Rectal smooth muscle tissue (tissue), 1 donor: ENCODE data around the gene KCTD2.
A peak's percentile ranks its signal among the peaks of the same experiment; 100 is the strongest.
"Not testable (repeated sequence)": the region's sequence is repeated elsewhere in the genome, so short reads cannot be mapped to it uniquely, and the experiment has no call there.

Source experiments
- H3K27ac ChIP-seq: one replicate; pipeline ENCODE4 v1.7.0; 2013; ENCODE audit warnings: low read depth, low read length, inconsistent platforms
- H3K27me3 ChIP-seq: one replicate; pipeline ENCODE4 v1.7.0; 2013; ENCODE audit warnings: low read length; ENCODE audit not compliant: control insufficient read depth, insufficient read depth
- H3K36me3 ChIP-seq: one replicate; pipeline ENCODE4 v1.7.0; 2013; ENCODE audit warnings: low read length; ENCODE audit not compliant: control insufficient read depth, insufficient read depth
- H3K4me1 ChIP-seq: one replicate; pipeline ENCODE4 v1.7.0; 2013; ENCODE audit warnings: low read length; ENCODE audit not compliant: control insufficient read depth, insufficient read depth
- H3K4me3 ChIP-seq: one replicate; pipeline ENCODE4 v1.7.0; 2013; ENCODE audit warnings: low read length
- H3K9ac ChIP-seq: one replicate; pipeline ENCODE4 v1.7.0; 2013; ENCODE audit warnings: low read length

KCTD2 gene

GRCh38 chr17:75045946-75046406, 1.0 kb upstream of the KCTD2 start:
- H3K4me1 ChIP-seq, H3K36me3 ChIP-seq, H3K27me3 ChIP-seq: not testable (repeated sequence)
- peak overlapping the region; percentile 97 for H3K4me3 ChIP-seq
- H3K27ac ChIP-seq, result peak overlapping the region; percentile 99
- peak overlapping the region; percentile 86 for H3K9ac ChIP-seq

GRCh38 chr17:75047398-75048098, 523 bp downstream of the KCTD2 start:
- Histone ChIP-seq H3K4me3 (peak overlapping the region; percentile 97), H3K36me3 (no peaks in the 10 kb centered on the region), H3K27ac (peak overlapping the region; percentile 71), H3K4me1 (peaks cover 9% of the 10 kb centered on the region), H3K27me3 (no peaks in the 10 kb centered on the region), H3K9ac (peak overlapping the region; percentile 70)

GRCh38 chr17:75048249-75048878, 1.3 kb downstream of the KCTD2 start:
- no peak overlapping the region for H3K9ac ChIP-seq
- no peaks in the 10 kb centered on the region for H3K36me3 ChIP-seq
- peaks cover 9% of the 10 kb centered on the region for H3K4me1 ChIP-seq
- no peaks in the 10 kb centered on the region for H3K27me3 ChIP-seq
- no peak overlapping the region for H3K27ac ChIP-seq
- H3K4me3 ChIP-seq, result peak overlapping the region; percentile 97

GRCh38 chr17:75049057-75049456, 2.0 kb downstream of the KCTD2 start:
- Histone ChIP-seq H3K9ac (no peak overlapping the region), H3K4me3 (no peak overlapping the region), H3K4me1 (peaks cover 9% of the 10 kb centered on the region), H3K27me3 (no peaks in the 10 kb centered on the region), H3K36me3 (no peaks in the 10 kb centered on the region), H3K27ac (no peak overlapping the region)

- H3K4me3 ChIP-seq, result no peak overlapping the region
- no peaks in the 10 kb centered on the region for H3K36me3 ChIP-seq
- no peak overlapping the region for H3K9ac ChIP-seq
- peaks cover 9% of the 10 kb centered on the region for H3K4me1 ChIP-seq
- H3K27ac ChIP-seq, result no peak overlapping the region
- H3K27me3 ChIP-seq, result no peaks in the 10 kb centered on the region
These were observed 2.7 kb downstream of the KCTD2 start for GRCh38 chr17:75049706-75050105.

GRCh38 chr17:75051941-75052340, 4.9 kb downstream of the KCTD2 start:
- no peaks in the 10 kb centered on the region for H3K36me3 ChIP-seq

GRCh38 chr17:75059369-75060345, 12.6 kb downstream of the KCTD2 start:
- Histone ChIP-seq H3K9ac (no peak overlapping the region), H3K4me1 (peaks cover 4% of the 10 kb centered on the region), H3K27ac (peak overlapping the region; percentile 68), H3K27me3 (no peaks in the 10 kb centered on the region), H3K36me3 (peaks cover 36% of the 10 kb centered on the region), H3K4me3 (no peak overlapping the region)

More at GRCh38 chr17:75051941-75052340, 4.9 kb downstream of the KCTD2 start:
- Histone ChIP-seq H3K27me3 (no peaks in the 10 kb centered on the region), H3K4me1 (peaks cover 9% of the 10 kb centered on the region), H3K4me3 (no peak overlapping the region), H3K9ac (no peak overlapping the region), H3K27ac (no peak overlapping the region)

- peak overlapping the region; percentile 67 for H3K27ac ChIP-seq
- no peak overlapping the region for H3K9ac ChIP-seq
- H3K36me3 ChIP-seq, result peaks cover 36% of the 10 kb centered on the region
- no peaks in the 10 kb centered on the region for H3K27me3 ChIP-seq
- H3K4me3 ChIP-seq, result no peak overlapping the region
- H3K4me1 ChIP-seq, result peaks cover 4% of the 10 kb centered on the region
These were observed 13.5 kb downstream of the KCTD2 start for GRCh38 chr17:75060434-75061054.

- H3K27ac ChIP-seq, result no peak overlapping the region
- no peak overlapping the region for H3K4me3 ChIP-seq
- H3K36me3 ChIP-seq, result peaks cover 36% of the 10 kb centered on the region
- H3K9ac ChIP-seq, result no peak overlapping the region
- no peaks in the 10 kb centered on the region for H3K27me3 ChIP-seq
- peaks cover 4% of the 10 kb centered on the region for H3K4me1 ChIP-seq
These were observed 14.0 kb downstream of the KCTD2 start for GRCh38 chr17:75061055-75061438.

- H3K27me3 ChIP-seq, result no peaks in the 10 kb centered on the region
- H3K36me3 ChIP-seq, result peaks cover 36% of the 10 kb centered on the region
- H3K4me1 ChIP-seq, result peaks cover 4% of the 10 kb centered on the region
- no peak overlapping the region for H3K4me3 ChIP-seq
- no peak overlapping the region for H3K27ac ChIP-seq
- H3K9ac ChIP-seq, result no peak overlapping the region
These were observed 14.6 kb downstream of the KCTD2 start for GRCh38 chr17:75061618-75062017.

- peaks cover 4% of the 10 kb centered on the region for H3K4me1 ChIP-seq
- no peak overlapping the region for H3K9ac ChIP-seq
- H3K4me3 ChIP-seq, result no peak overlapping the region
- H3K27me3 ChIP-seq, result no peaks in the 10 kb centered on the region
- no peak overlapping the region for H3K27ac ChIP-seq
- H3K36me3 ChIP-seq, result peaks cover 36% of the 10 kb centered on the region
These were observed 16.2 kb downstream of the KCTD2 start for GRCh38 chr17:75063201-75063600.

- Histone ChIP-seq H3K4me1 (peaks cover 4% of the 10 kb centered on the region), H3K27me3 (no peaks in the 10 kb centered on the region), H3K27ac (no peak overlapping the region), H3K4me3 (no peak overlapping the region), H3K9ac (no peak overlapping the region), H3K36me3 (peaks cover 36% of the 10 kb centered on the region)
These were observed 16.6 kb downstream of the KCTD2 start for GRCh38 chr17:75063626-75064025.
